ENCODE measurements around the gene RTTN. TPM values are rescaled to one million over a fixed set of nuclear protein-coding genes. Genes with fewer than 3 reads are reported as not detected.

Gene RTTN
- total and polyA plus RNA-seq, 2 of the 13 experiments (the other 11 are each of a cell fraction or from before 2014, with no cell fraction given): 5.4 to 18.7 TPM

- TF ChIP-seq, protein P1, sequence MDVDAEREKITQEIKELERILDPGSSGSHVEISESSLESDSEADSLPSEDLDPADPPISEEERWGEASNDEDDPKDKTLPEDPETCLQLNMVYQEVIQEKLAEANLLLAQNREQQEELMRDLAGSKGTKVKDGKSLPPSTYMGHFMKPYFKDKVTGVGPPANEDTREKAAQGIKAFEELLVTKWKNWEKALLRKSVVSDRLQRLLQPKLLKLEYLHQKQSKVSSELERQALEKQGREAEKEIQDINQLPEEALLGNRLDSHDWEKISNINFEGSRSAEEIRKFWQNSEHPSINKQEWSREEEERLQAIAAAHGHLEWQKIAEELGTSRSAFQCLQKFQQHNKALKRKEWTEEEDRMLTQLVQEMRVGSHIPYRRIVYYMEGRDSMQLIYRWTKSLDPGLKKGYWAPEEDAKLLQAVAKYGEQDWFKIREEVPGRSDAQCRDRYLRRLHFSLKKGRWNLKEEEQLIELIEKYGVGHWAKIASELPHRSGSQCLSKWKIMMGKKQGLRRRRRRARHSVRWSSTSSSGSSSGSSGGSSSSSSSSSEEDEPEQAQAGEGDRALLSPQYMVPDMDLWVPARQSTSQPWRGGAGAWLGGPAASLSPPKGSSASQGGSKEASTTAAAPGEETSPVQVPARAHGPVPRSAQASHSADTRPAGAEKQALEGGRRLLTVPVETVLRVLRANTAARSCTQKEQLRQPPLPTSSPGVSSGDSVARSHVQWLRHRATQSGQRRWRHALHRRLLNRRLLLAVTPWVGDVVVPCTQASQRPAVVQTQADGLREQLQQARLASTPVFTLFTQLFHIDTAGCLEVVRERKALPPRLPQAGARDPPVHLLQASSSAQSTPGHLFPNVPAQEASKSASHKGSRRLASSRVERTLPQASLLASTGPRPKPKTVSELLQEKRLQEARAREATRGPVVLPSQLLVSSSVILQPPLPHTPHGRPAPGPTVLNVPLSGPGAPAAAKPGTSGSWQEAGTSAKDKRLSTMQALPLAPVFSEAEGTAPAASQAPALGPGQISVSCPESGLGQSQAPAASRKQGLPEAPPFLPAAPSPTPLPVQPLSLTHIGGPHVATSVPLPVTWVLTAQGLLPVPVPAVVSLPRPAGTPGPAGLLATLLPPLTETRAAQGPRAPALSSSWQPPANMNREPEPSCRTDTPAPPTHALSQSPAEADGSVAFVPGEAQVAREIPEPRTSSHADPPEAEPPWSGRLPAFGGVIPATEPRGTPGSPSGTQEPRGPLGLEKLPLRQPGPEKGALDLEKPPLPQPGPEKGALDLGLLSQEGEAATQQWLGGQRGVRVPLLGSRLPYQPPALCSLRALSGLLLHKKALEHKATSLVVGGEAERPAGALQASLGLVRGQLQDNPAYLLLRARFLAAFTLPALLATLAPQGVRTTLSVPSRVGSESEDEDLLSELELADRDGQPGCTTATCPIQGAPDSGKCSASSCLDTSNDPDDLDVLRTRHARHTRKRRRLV (CRISPR knock-in tag; IDR thresholded peaks at IDR 0.05): peak; percentile 96; the same call in 1 of the 2 replicates
- no peak; the same call in 1 of the 2 replicates for TF ChIP-seq TBP (CRISPR knock-in tag; IDR thresholded peaks at IDR 0.05)
- no peak for TF ChIP-seq PAF1 (CRISPR knock-in tag; IDR thresholded peaks at IDR 0.05)
- TF ChIP-seq ZKSCAN1 (IDR thresholded peaks at IDR 0.05; ENCODE audit: low read length): no peak
- peak; percentile 69 for TF ChIP-seq HHEX (CRISPR knock-in tag; IDR thresholded peaks at IDR 0.05)
- TF ChIP-seq ZNF30 (CRISPR knock-in tag; IDR thresholded peaks at IDR 0.05): no peak
- peak; percentile 85; the same call in 1 of the 2 replicates for TF ChIP-seq ZNF737 (CRISPR knock-in tag; IDR thresholded peaks at IDR 0.05; ENCODE audit: borderline replicate concordance)
- TF ChIP-seq ZNF841 (CRISPR knock-in tag; IDR thresholded peaks at IDR 0.05; ENCODE audit: borderline replicate concordance): peak; percentile 76; the same call in 1 of the 2 replicates
- TF ChIP-seq ZNF850 (CRISPR knock-in tag; conservative IDR thresholded peaks at IDR 0.05): peak; percentile 92
- peak; percentile 66; the same call in 1 of the 2 replicates for TF ChIP-seq HNRNPL (IDR thresholded peaks at IDR 0.05; ENCODE audit: low read depth, low read length)
- TF ChIP-seq KAT2B (IDR thresholded peaks at IDR 0.05; ENCODE audit: borderline replicate concordance, low read depth, low read length): no peak
- TF ChIP-seq ZNF83 (CRISPR knock-in tag; IDR thresholded peaks at IDR 0.05; ENCODE audit: borderline replicate concordance): no peak
- TF ChIP-seq FOSL2 (CRISPR knock-in tag; IDR thresholded peaks at IDR 0.05): peak; percentile 76
- TF ChIP-seq SCMH1 (CRISPR knock-in tag; IDR thresholded peaks at IDR 0.05; ENCODE audit: borderline replicate concordance): no peak
- no peak for TF ChIP-seq SNAI1 (CRISPR knock-in tag; IDR thresholded peaks at IDR 0.05; ENCODE audit: borderline replicate concordance)
- TF ChIP-seq ZNF7 (CRISPR knock-in tag; IDR thresholded peaks at IDR 0.05): no peak
- TF ChIP-seq ZNF354B (CRISPR knock-in tag; IDR thresholded peaks at IDR 0.05): no peak; the same call in 1 of the 2 replicates
- TF ChIP-seq ZNF556 (CRISPR knock-in tag; IDR thresholded peaks at IDR 0.05; ENCODE audit: borderline replicate concordance): peak; percentile 85
- 0 out of 2 replicates have a peak, but pooled peaks have one; percentile 21 for TF ChIP-seq ZNF678 (CRISPR knock-in tag; IDR thresholded peaks at IDR 0.05)
- no peak for TF ChIP-seq ZNF550 (CRISPR knock-in tag; IDR thresholded peaks at IDR 0.05; ENCODE audit: borderline replicate concordance)
- 0 out of 2 replicates have a peak, but pooled peaks have one; percentile 72 for TF ChIP-seq ISL2 (CRISPR knock-in tag; IDR thresholded peaks at IDR 0.05)
- TF ChIP-seq MBNL3 (CRISPR knock-in tag; conservative IDR thresholded peaks at IDR 0.05): no peak
- TF ChIP-seq FOXJ3 (CRISPR knock-in tag; IDR thresholded peaks at IDR 0.05; ENCODE audit: borderline replicate concordance): peak; percentile 84
- TF ChIP-seq, protein P2, sequence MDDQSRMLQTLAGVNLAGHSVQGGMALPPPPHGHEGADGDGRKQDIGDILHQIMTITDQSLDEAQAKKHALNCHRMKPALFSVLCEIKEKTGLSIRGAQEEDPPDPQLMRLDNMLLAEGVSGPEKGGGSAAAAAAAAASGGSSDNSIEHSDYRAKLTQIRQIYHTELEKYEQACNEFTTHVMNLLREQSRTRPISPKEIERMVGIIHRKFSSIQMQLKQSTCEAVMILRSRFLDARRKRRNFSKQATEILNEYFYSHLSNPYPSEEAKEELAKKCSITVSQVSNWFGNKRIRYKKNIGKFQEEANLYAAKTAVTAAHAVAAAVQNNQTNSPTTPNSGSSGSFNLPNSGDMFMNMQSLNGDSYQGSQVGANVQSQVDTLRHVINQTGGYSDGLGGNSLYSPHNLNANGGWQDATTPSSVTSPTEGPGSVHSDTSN (CRISPR knock-in tag; IDR thresholded peaks at IDR 0.05; ENCODE audit: borderline replicate concordance): peak; percentile 73
Observed at GRCh38 chr18:70205421-70206397, at the start of gene RTTN (continued).
